Measurements from ENCODE around the gene SEMA3A.
"Not testable (repeated sequence)": the region's sequence is repeated elsewhere in the genome, so short reads cannot be mapped to it uniquely, and the experiment has no call there.

The SEMA3A gene

GRCh38 chr7:84194484-84195271 lies at the start of gene SEMA3A:
Gene SEMA3A, minus strand, starts transcription at chr7:84194789. Its CDS starts 203 bp downstream, at chr7:84194586.
- no peak for DNase-seq (ENCODE audit: low read depth)

- DNase-seq (ENCODE audit: low read depth), result not testable (repeated sequence)
These were observed 48.4 kb upstream of the SEMA3A start for GRCh38 chr7:84243037-84243436.

GRCh38 chr7:84238596-84238995 lies 44.0 kb upstream of the SEMA3A start:
- DNase-seq (ENCODE audit: low read depth), result no peak

- no peak for DNase-seq (ENCODE audit: low read depth)
These were observed 43.1 kb upstream of the SEMA3A start for GRCh38 chr7:84237533-84238173.

- no peak for DNase-seq (ENCODE audit: low read depth)
These were observed 41.8 kb upstream of the SEMA3A start for GRCh38 chr7:84236398-84236797.

- no peak for DNase-seq (ENCODE audit: low read depth)
These were observed 38.1 kb upstream of the SEMA3A start for GRCh38 chr7:84232646-84233045.

- no peak for DNase-seq (ENCODE audit: low read depth)
These were observed 36.6 kb upstream of the SEMA3A start for GRCh38 chr7:84231157-84231556.

GRCh38 chr7:84230491-84230890 lies 35.9 kb upstream of the SEMA3A start:
- DNase-seq (ENCODE audit: low read depth), result no peak

- DNase-seq (ENCODE audit: low read depth), result no peak
These were observed 33.9 kb upstream of the SEMA3A start for GRCh38 chr7:84228526-84228925.

GRCh38 chr7:84226759-84227158 lies 32.2 kb upstream of the SEMA3A start:
- DNase-seq (ENCODE audit: low read depth), result no peak

- DNase-seq (ENCODE audit: low read depth), result no peak
These were observed 29.9 kb upstream of the SEMA3A start for GRCh38 chr7:84224505-84224904.

- DNase-seq (ENCODE audit: low read depth), result no peak
These were observed 24.7 kb upstream of the SEMA3A start for GRCh38 chr7:84219310-84219709.

- DNase-seq (ENCODE audit: low read depth), result no peak
These were observed 24.1 kb upstream of the SEMA3A start for GRCh38 chr7:84218681-84219080.

GRCh38 chr7:84216472-84216871 lies 21.9 kb upstream of the SEMA3A start:
- no peak for DNase-seq (ENCODE audit: low read depth)

GRCh38 chr7:84214757-84215156 lies 20.2 kb upstream of the SEMA3A start:
- DNase-seq (ENCODE audit: low read depth), result not testable (repeated sequence)

GRCh38 chr7:84210301-84210700 lies 15.7 kb upstream of the SEMA3A start:
- DNase-seq (ENCODE audit: low read depth), result no peak

GRCh38 chr7:84209006-84209405 lies 14.4 kb upstream of the SEMA3A start:
- no peak for DNase-seq (ENCODE audit: low read depth)

GRCh38 chr7:84207615-84208014 lies 13.0 kb upstream of the SEMA3A start:
- DNase-seq (ENCODE audit: low read depth), result no peak

- DNase-seq (ENCODE audit: low read depth), result no peak
These were observed 12.4 kb upstream of the SEMA3A start for GRCh38 chr7:84207025-84207424.

GRCh38 chr7:84204655-84205054 lies 10.1 kb upstream of the SEMA3A start:
- DNase-seq (ENCODE audit: low read depth), result no peak

GRCh38 chr7:84202855-84203254 lies 8.3 kb upstream of the SEMA3A start:
- DNase-seq (ENCODE audit: low read depth), result no peak

GRCh38 chr7:84200859-84201258 lies 6.3 kb upstream of the SEMA3A start:
- no peak for DNase-seq (ENCODE audit: low read depth)

- DNase-seq (ENCODE audit: low read depth), result no peak
These were observed 4.6 kb upstream of the SEMA3A start for GRCh38 chr7:84199216-84199615.

GRCh38 chr7:84196084-84196503 lies 1.5 kb upstream of the SEMA3A start:
- DNase-seq (ENCODE audit: low read depth), result no peak

All from stimulated activated CD8-positive, alpha-beta memory T cell treated with anti-CD3 and anti-CD28 coated beads, Interleukin-7, amount 100 ng/mL, for 24 hours (primary cell).